AML-193 (cell line): Measurements from ENCODE around the gene UTF1.

Source experiments
- DNase-seq, 2 experiments: peaks; one replicate each; lab custom pipeline; 2025; lab: John Stamatoyannopoulos, UW

The UTF1 gene

GRCh38 chr10:133196936-133197758, 32.9 kb upstream of the UTF1 start:
- no peak for DNase-seq

- no peak for DNase-seq
Measured at GRCh38 chr10:133197786-133198185, 32.2 kb upstream of the UTF1 start.

- DNase-seq: no peak
Measured at GRCh38 chr10:133198206-133198605, 31.8 kb upstream of the UTF1 start.

- no peak for DNase-seq
Measured at GRCh38 chr10:133198621-133199487, 31.2 kb upstream of the UTF1 start.

- DNase-seq: no peak
Measured at GRCh38 chr10:133199488-133199885, 30.5 kb upstream of the UTF1 start.

- no peak for DNase-seq
Measured at GRCh38 chr10:133199992-133200611, 29.9 kb upstream of the UTF1 start.

GRCh38 chr10:133200621-133201031, 29.4 kb upstream of the UTF1 start:
- no peak for DNase-seq

GRCh38 chr10:133201151-133201947, 28.7 kb upstream of the UTF1 start:
- no peak for DNase-seq

- no peak for DNase-seq
Measured at GRCh38 chr10:133201948-133202725, 27.9 kb upstream of the UTF1 start.

- DNase-seq: no peak
Measured at GRCh38 chr10:133202778-133203651, 27.0 kb upstream of the UTF1 start.

- DNase-seq: no peak
Measured at GRCh38 chr10:133203652-133204195, 26.3 kb upstream of the UTF1 start.

- DNase-seq: no peak
Measured at GRCh38 chr10:133204226-133205015, 25.6 kb upstream of the UTF1 start.

- DNase-seq: no peak
Measured at GRCh38 chr10:133205146-133205545, 24.9 kb upstream of the UTF1 start.

- no peak for DNase-seq
Measured at GRCh38 chr10:133206356-133207040, 23.5 kb upstream of the UTF1 start.

GRCh38 chr10:133207041-133207600, 22.9 kb upstream of the UTF1 start:
- DNase-seq: no peak

- no peak for DNase-seq
Measured at GRCh38 chr10:133207627-133208026, 22.4 kb upstream of the UTF1 start.

GRCh38 chr10:133208466-133208865, 21.6 kb upstream of the UTF1 start:
- no peak for DNase-seq

- DNase-seq: no peak
Measured at GRCh38 chr10:133209117-133209516, 20.9 kb upstream of the UTF1 start.
